MM.1S (cell line): ENCODE results near the gene DPYSL5.

Source experiments
- DNase-seq: peaks from one replicate; pipeline ENCODE4 v3.0.0-alpha.2; 2015
- H2AFZ ChIP-seq: fragments of 300-600 bp; sonication (generic); 2 replicates; pipeline ENCODE4 v1.6.0; 2016; ENCODE audit warnings: antibody characterized with exemption, low read length
- H3F3A ChIP-seq: fragments of 300-600 bp; sonication (generic); 2 replicates; pipeline ENCODE4 v1.6.1; 2016; ENCODE audit warnings: mild to moderate bottlenecking, antibody characterized with exemption, low read length, moderate library complexity, mixed read lengths; ENCODE audit not compliant: insufficient read depth
- H3K27ac ChIP-seq: fragments of 300-600 bp; sonication (generic); 2 replicates; pipeline ENCODE4 v1.5.1; 2016; ENCODE audit warnings: mild to moderate bottlenecking, low read length
- H3K27me3 ChIP-seq: fragments of 300-600 bp; sonication (generic); replicated peaks from 2 replicates; pipeline ENCODE4 v1.6.0; 2016; ENCODE audit warnings: low read length; ENCODE audit not compliant: insufficient read depth
- H3K36me3 ChIP-seq: fragments of 300-600 bp; sonication (generic); replicated peaks from 2 replicates; pipeline ENCODE4 v1.6.1; 2016; ENCODE audit warnings: mild to moderate bottlenecking, low read length, mixed read lengths; ENCODE audit not compliant: insufficient read depth
- H3K4me1 ChIP-seq: fragments of 300-600 bp; sonication (generic); 2 replicates; pipeline ENCODE4 v1.6.1; 2016; ENCODE audit warnings: low read length, mixed read lengths
- H3K4me2 ChIP-seq: fragments of 300-600 bp; sonication (generic); 2 replicates; pipeline ENCODE4 v1.6.0; 2016; ENCODE audit warnings: low read depth, low read length
- H3K4me3 ChIP-seq: fragments of 300-600 bp; sonication (generic); 2 replicates; pipeline ENCODE4 v1.5.1; 2016; ENCODE audit warnings: low read length, mixed read lengths
- H3K79me2 ChIP-seq: fragments of 300-600 bp; sonication (generic); 2 replicates; pipeline ENCODE4 v1.6.1; 2016; ENCODE audit warnings: mixed run types, low read length, mixed read lengths
- H3K9ac ChIP-seq: fragments of 300-600 bp; sonication (generic); 2 replicates; pipeline ENCODE4 v1.6.1; 2016; ENCODE audit warnings: low read length, mixed read lengths
- H3K9me2 ChIP-seq: fragments of 300-600 bp; sonication (generic); replicated peaks from 2 replicates; pipeline ENCODE4 v1.6.1; 2016; ENCODE audit warnings: mild to moderate bottlenecking, low read length, mixed read lengths; ENCODE audit not compliant: insufficient read depth
- H3K9me3 ChIP-seq: fragments of 300-600 bp; sonication (generic); replicated peaks from 2 replicates; pipeline ENCODE4 v1.6.1; 2016; ENCODE audit warnings: mild to moderate bottlenecking, low read length, mixed read lengths; ENCODE audit not compliant: insufficient read depth
- H4K20me1 ChIP-seq: fragments of 300-600 bp; sonication (generic); 2 replicates; pipeline ENCODE4 v1.6.1; 2016; ENCODE audit warnings: mild to moderate bottlenecking, low read length, moderate library complexity, mixed read lengths; ENCODE audit not compliant: insufficient read depth
- EZH2 ChIP-seq: fragments of 300-600 bp; sonication (generic); optimal IDR thresholded peaks from 2 replicates; pipeline ENCODE3; 2017; ENCODE audit warnings: low read depth, mild to moderate bottlenecking, antibody characterized with exemption, low read length, mixed read lengths
- EZH2phosphoT487 ChIP-seq: fragments of 300-600 bp; sonication (generic); IDR thresholded peaks from 2 replicates; pipeline ENCODE4 v1.6.1; 2018; ENCODE audit warnings: antibody characterized with exemption, low read length
- TF ChIP-seq, protein P1 (sequence below): fragments of 300-600 bp; sonication (generic); IDR thresholded peaks from 2 replicates; pipeline ENCODE4 v1.5.1; 2016; ENCODE audit warnings: antibody characterized with exemption, low read length, mixed read lengths

DPYSL5 gene

GRCh38 chr2:26847655-26848335, at the start of gene DPYSL5:
TSS of gene DPYSL5 (plus strand) at chr2:26848132. CDS start at chr2:26898500, 50,368 bp downstream.
- no peak within 1 kb of the TSS for H2AFZ ChIP-seq
- H3K4me2 ChIP-seq, result peak within 1 kb of the TSS; percentile 70; the same call in 1 of the 2 replicates
- no peaks in the 10 kb centered on the region for H4K20me1 ChIP-seq

GRCh38 chr2:26801328-26801727, 46.6 kb upstream of the DPYSL5 start:
- no peaks in the 10 kb centered on the region for H3K36me3 ChIP-seq
- H3K9me3 ChIP-seq, result no peaks in the 10 kb centered on the region
- no peak overlapping the region for H2AFZ ChIP-seq
- H3K4me2 ChIP-seq, result no peak overlapping the region
- H3K4me1 ChIP-seq, result no peaks in the 10 kb centered on the region
- H3K27me3 ChIP-seq, result no peaks in the 10 kb centered on the region
- TF ChIP-seq EZH2phosphoT487 (no peak), EZH2 (no peak)
- TF ChIP-seq, protein P1, sequence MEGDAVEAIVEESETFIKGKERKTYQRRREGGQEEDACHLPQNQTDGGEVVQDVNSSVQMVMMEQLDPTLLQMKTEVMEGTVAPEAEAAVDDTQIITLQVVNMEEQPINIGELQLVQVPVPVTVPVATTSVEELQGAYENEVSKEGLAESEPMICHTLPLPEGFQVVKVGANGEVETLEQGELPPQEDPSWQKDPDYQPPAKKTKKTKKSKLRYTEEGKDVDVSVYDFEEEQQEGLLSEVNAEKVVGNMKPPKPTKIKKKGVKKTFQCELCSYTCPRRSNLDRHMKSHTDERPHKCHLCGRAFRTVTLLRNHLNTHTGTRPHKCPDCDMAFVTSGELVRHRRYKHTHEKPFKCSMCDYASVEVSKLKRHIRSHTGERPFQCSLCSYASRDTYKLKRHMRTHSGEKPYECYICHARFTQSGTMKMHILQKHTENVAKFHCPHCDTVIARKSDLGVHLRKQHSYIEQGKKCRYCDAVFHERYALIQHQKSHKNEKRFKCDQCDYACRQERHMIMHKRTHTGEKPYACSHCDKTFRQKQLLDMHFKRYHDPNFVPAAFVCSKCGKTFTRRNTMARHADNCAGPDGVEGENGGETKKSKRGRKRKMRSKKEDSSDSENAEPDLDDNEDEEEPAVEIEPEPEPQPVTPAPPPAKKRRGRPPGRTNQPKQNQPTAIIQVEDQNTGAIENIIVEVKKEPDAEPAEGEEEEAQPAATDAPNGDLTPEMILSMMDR, result no peak
- no peak overlapping the region for H3K4me3 ChIP-seq
- no peaks in the 10 kb centered on the region for H4K20me1 ChIP-seq
- H3K27ac ChIP-seq, result no peak overlapping the region
- H3K9ac ChIP-seq, result no peak overlapping the region
- no peaks in the 10 kb centered on the region for H3K9me2 ChIP-seq
- H3F3A ChIP-seq, result no peaks in the 10 kb centered on the region
- DNase-seq, result no peak
- H3K79me2 ChIP-seq, result no peaks in the 10 kb centered on the region

More at GRCh38 chr2:26847655-26848335, at the start of gene DPYSL5:
- H3K9ac ChIP-seq, result no peak within 1 kb of the TSS
- H3K9me2 ChIP-seq, result no peaks in the 10 kb centered on the region
- H3K9me3 ChIP-seq, result no peaks in the 10 kb centered on the region
- no peaks in the 10 kb centered on the region for H3K79me2 ChIP-seq
- TF ChIP-seq, protein P1, result no peak
- peak; percentile 28 for TF ChIP-seq EZH2
- H3K27me3 ChIP-seq, result peaks cover 73% of the 10 kb centered on the region
- H3F3A ChIP-seq, result no peaks in the 10 kb centered on the region
- no peak within 1 kb of the TSS for H3K4me3 ChIP-seq
- no peaks in the 10 kb centered on the region for H3K4me1 ChIP-seq
- H3K27ac ChIP-seq, result no peak within 1 kb of the TSS
- DNase-seq, result no peak
- H3K36me3 ChIP-seq, result no peaks in the 10 kb centered on the region

DNA sequence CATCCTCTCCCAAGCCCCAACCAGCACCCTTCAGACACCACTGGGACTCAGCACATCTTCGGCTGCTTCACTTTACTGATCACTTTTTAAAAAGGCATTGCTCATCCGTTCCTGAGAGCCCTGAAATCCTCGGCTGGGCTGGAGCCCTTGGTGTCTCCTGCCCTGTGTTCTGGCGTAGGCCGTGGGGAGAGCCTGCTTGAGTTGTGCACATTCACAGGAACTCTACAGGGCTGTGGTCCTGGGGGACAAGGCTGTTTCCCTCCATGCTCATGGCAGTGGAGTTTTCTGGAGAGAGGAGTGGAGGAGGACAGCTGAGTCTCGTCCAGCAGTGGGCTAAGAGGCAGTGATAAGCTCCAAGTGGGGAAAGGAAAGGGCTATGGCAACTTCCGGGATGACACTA, 46.1 kb upstream of the DPYSL5 start:
- Histone ChIP-seq H3K27me3 (no peaks in the 10 kb centered on the region), H4K20me1 (no peaks in the 10 kb centered on the region), H2AFZ (no peak overlapping the region), H3K9ac (no peak overlapping the region), H3K4me2 (no peak overlapping the region), H3F3A (no peaks in the 10 kb centered on the region), H3K9me2 (no peaks in the 10 kb centered on the region), H3K4me3 (no peak overlapping the region), H3K27ac (no peak overlapping the region), H3K79me2 (no peaks in the 10 kb centered on the region), H3K4me1 (no peaks in the 10 kb centered on the region), H3K36me3 (no peaks in the 10 kb centered on the region), H3K9me3 (no peaks in the 10 kb centered on the region)
- no peak for DNase-seq
- TF ChIP-seq EZH2phosphoT487 (no peak), EZH2 (no peak)
- TF ChIP-seq, protein P1, result no peak
